H9 (cell line): ENCODE measurements around the gene FYN. TPM values are rescaled to one million over a fixed set of nuclear protein-coding genes. Genes with fewer than 3 reads are reported as not detected.

Experiments
- DNase-seq: peaks from one replicate; pipeline ENCODE4 v3.0.0-alpha.2; 2017
- H2AFZ ChIP-seq: one replicate; pipeline ENCODE4 v1.6.1; 2013; ENCODE audit warnings: mild to moderate bottlenecking, low read length, control low read depth, moderate library complexity
- H2AK5ac ChIP-seq: 2 replicates; pipeline ENCODE4 v1.6.1; 2013; ENCODE audit warnings: low read length, control low read depth, mixed read lengths; ENCODE audit not compliant: insufficient read length
- H2BK120ac ChIP-seq: one replicate; pipeline ENCODE4 v1.6.1; 2013; ENCODE audit warnings: low read depth, mild to moderate bottlenecking, low read length, control low read depth, inconsistent platforms; ENCODE audit not compliant: poor library complexity, severe bottlenecking
- H2BK12ac ChIP-seq: 2 replicates; pipeline ENCODE4 v1.6.1; 2013; ENCODE audit warnings: low read length, control low read depth, mixed read lengths, low read depth; ENCODE audit not compliant: insufficient read length
- H2BK15ac ChIP-seq: 2 replicates; pipeline ENCODE4 v1.6.1; 2013; ENCODE audit warnings: low read depth, low read length, control low read depth
- H2BK20ac ChIP-seq: one replicate; pipeline ENCODE4 v1.6.1; 2013; ENCODE audit warnings: low read depth, mild to moderate bottlenecking, low read length, control low read depth, inconsistent platforms; ENCODE audit not compliant: poor library complexity, severe bottlenecking
- H2BK5ac ChIP-seq: 2 replicates; pipeline ENCODE4 v1.6.1; 2013; ENCODE audit warnings: low read length, control low read depth, mixed read lengths; ENCODE audit not compliant: insufficient read length
- H3K14ac ChIP-seq: 2 replicates; pipeline ENCODE4 v1.6.1; 2013; ENCODE audit warnings: low read length, control low read depth; ENCODE audit not compliant: insufficient read depth
- H3K18ac ChIP-seq: 2 replicates; pipeline ENCODE4 v1.6.1; 2013; ENCODE audit warnings: low read depth, mild to moderate bottlenecking, mixed read lengths, low read length, control low read depth; ENCODE audit not compliant: insufficient read length
- H3K23ac ChIP-seq: 2 replicates; pipeline ENCODE4 v1.6.1; 2013; ENCODE audit warnings: low read length, control low read depth, mixed read lengths, low read depth; ENCODE audit not compliant: insufficient read length
- H3K23me2 ChIP-seq: 2 replicates; pipeline ENCODE4 v1.6.1; 2013; ENCODE audit warnings: low read depth, mild to moderate bottlenecking, mixed read lengths, low read length, control low read depth; ENCODE audit not compliant: insufficient read length, poor library complexity, severe bottlenecking
- H3K27ac ChIP-seq: 2 replicates; pipeline ENCODE4 v1.5.1; 2013; ENCODE audit warnings: low read length, control low read depth, mixed read lengths, low read depth; ENCODE audit not compliant: insufficient read length
- H3K27me3 ChIP-seq: 2 replicates; pipeline ENCODE4 v1.6.1; 2013; ENCODE audit warnings: low read length, control low read depth, inconsistent platforms; ENCODE audit not compliant: insufficient read depth
- H3K4ac ChIP-seq: 2 replicates; pipeline ENCODE4 v1.6.1; 2013; ENCODE audit warnings: low read depth, mild to moderate bottlenecking, control low read depth, inconsistent platforms, low read length, moderate library complexity
- H3K4me1 ChIP-seq: 2 replicates; pipeline ENCODE4 v1.6.1; 2013; ENCODE audit warnings: low read length, control low read depth, inconsistent platforms; ENCODE audit not compliant: insufficient read depth
- H3K4me2 ChIP-seq: 2 replicates; pipeline ENCODE4 v1.6.1; 2013; ENCODE audit warnings: low read length, control low read depth, mixed read lengths; ENCODE audit not compliant: insufficient read length, insufficient read depth
- H3K56ac ChIP-seq: 2 replicates; pipeline ENCODE4 v1.6.1; 2013; ENCODE audit warnings: low read depth, mild to moderate bottlenecking, mixed read lengths, low read length, control low read depth; ENCODE audit not compliant: insufficient read length
- H3K79me1 ChIP-seq: 2 replicates; pipeline ENCODE4 v1.6.1; 2013; ENCODE audit warnings: low read depth, mild to moderate bottlenecking, moderate library complexity, low read length, control low read depth, inconsistent platforms; ENCODE audit not compliant: insufficient read depth, poor library complexity, severe bottlenecking
- H3K79me2 ChIP-seq: 2 replicates; pipeline ENCODE4 v1.6.1; 2013; ENCODE audit warnings: low read length, control low read depth, inconsistent platforms; ENCODE audit not compliant: insufficient read depth
- H3K9ac ChIP-seq: 2 replicates; pipeline ENCODE4 v1.6.1; 2013; ENCODE audit warnings: low read length, control low read depth, mixed read lengths; ENCODE audit not compliant: insufficient read length; ENCODE audit errors: extremely low read depth
- H3K9me3 ChIP-seq: one replicate; pipeline ENCODE4 v1.6.1; 2013; ENCODE audit warnings: low read depth, low read length, inconsistent platforms; ENCODE audit not compliant: control insufficient read depth
- H3T11ph ChIP-seq: one replicate; pipeline ENCODE4 v1.6.1; 2013; ENCODE audit warnings: mild to moderate bottlenecking, low read length, control low read depth, inconsistent platforms
- H4K20me1 ChIP-seq: one replicate; pipeline ENCODE4 v1.6.1; 2013; ENCODE audit not compliant: control insufficient read depth, insufficient read length, insufficient read depth
- H4K5ac ChIP-seq: 2 replicates; pipeline ENCODE4 v1.6.1; 2013; ENCODE audit warnings: low read depth, mild to moderate bottlenecking, mixed read lengths, low read length, control low read depth; ENCODE audit not compliant: insufficient read length
- H4K8ac ChIP-seq: replicated peaks from 2 replicates; pipeline ENCODE4 v1.6.1; 2013; ENCODE audit warnings: low read length, control low read depth, mixed read lengths, low read depth; ENCODE audit not compliant: insufficient read length
- H4K91ac ChIP-seq: 2 replicates; pipeline ENCODE4 v1.6.1; 2013; ENCODE audit warnings: low read depth, mild to moderate bottlenecking, moderate library complexity, mixed read lengths, low read length, control low read depth; ENCODE audit not compliant: insufficient read length
- H3K27ac Mint-ChIP-seq, 3 experiments: 2 replicates in 2 of 3; 3 replicates in 1 of 3; pipeline ENCODE4 v1.8.0; 2020 to 2021; ENCODE audit warnings: mixed read lengths in 3 of 3, mild to moderate bottlenecking in 1 of 3, moderate library complexity in 1 of 3
- H3K27me3 Mint-ChIP-seq: 2 replicates; pipeline ENCODE4 v1.8.0; 2021; ENCODE audit warnings: low read depth, mild to moderate bottlenecking, moderate library complexity, mixed read lengths
- H3K36me3 Mint-ChIP-seq, 3 experiments: 2 replicates in 2 of 3; 3 replicates in 1 of 3; pipeline ENCODE4 v1.8.0; 2020 to 2021; ENCODE audit warnings: low read depth in 3 of 3, mixed read lengths in 3 of 3; ENCODE audit not compliant: insufficient read depth in 1 of 3
- H3K4me1 Mint-ChIP-seq, 2 experiments: 2 replicates each; pipeline ENCODE4 v1.8.0; 2020; ENCODE audit warnings: mixed read lengths in 2 of 2
- H3K4me3 Mint-ChIP-seq, 2 experiments: 2 replicates in 1 of 2; 3 replicates in 1 of 2; pipeline ENCODE4 v1.8.0; 2020 to 2021; ENCODE audit warnings: mild to moderate bottlenecking in 2 of 2, mixed read lengths in 2 of 2, moderate library complexity in 1 of 2
- H3K9me3 Mint-ChIP-seq, 2 experiments: 2 replicates in 1 of 2; 3 replicates in 1 of 2; pipeline ENCODE4 v1.8.0; 2020; ENCODE audit warnings: mild to moderate bottlenecking in 2 of 2, mixed read lengths in 2 of 2, moderate library complexity in 1 of 2
- CTCF ChIP-seq: fragments of 200-600 bp; sonication (generic); conservative IDR thresholded peaks from 3 replicates; pipeline ENCODE4 v1.8.0; 2021; ENCODE audit warnings: antibody characterized with exemption, mild to moderate bottlenecking
- WGBS: extraction: QIAGEN DNeasy Blood & Tissue Kit; methylation state at CpG from one replicate; pipeline ENCODE4 v1.1.7; 2013; ENCODE audit warnings: missing lambda C conversion rate, low lambda C conversion rate, mixed read lengths; ENCODE audit not compliant: insufficient read length; ENCODE audit errors: extremely low coverage; 5-methylcytosine and 5-hydroxymethylcytosine counted together
- total RNA-seq: library from RNA; stranded (reverse); gene quantifications from 2 replicates; pipeline ENCODE4 v1.2.1, GENCODE V29; 2021

Gene FYN
- total RNA-seq, 1 experiment from 2014 or later: 64.8 TPM

GRCh38 chr6:111779031-111779430, 94.2 kb downstream of the FYN start:
- H3K36me3 Mint-ChIP-seq: no peaks in the 10 kb centered on the region; a peak in 2 of 7 replicates
- H3K27me3 Mint-ChIP-seq: no peaks in the 10 kb centered on the region
- Histone ChIP-seq H3K4me1 (no peaks in the 10 kb centered on the region), H2AK5ac (no peak overlapping the region), H2BK12ac (no peak overlapping the region), H3K18ac (no peak overlapping the region), H3K23me2 (no peaks in the 10 kb centered on the region), H2BK120ac (no peak overlapping the region), H4K8ac (no peak overlapping the region), H2BK5ac (no peak overlapping the region), H3K14ac (no peak overlapping the region), H3K9ac (no peak overlapping the region), H3K27ac (no peak overlapping the region), H3K27me3 (no peaks in the 10 kb centered on the region), H2AFZ (no peak overlapping the region), H2BK20ac (no peak overlapping the region), H4K20me1 (no peaks in the 10 kb centered on the region), H3K9me3 (no peaks in the 10 kb centered on the region), H3K79me1 (no peaks in the 10 kb centered on the region), H3T11ph (no peak overlapping the region), H4K91ac (no peak overlapping the region), H3K23ac (no peak overlapping the region), H4K5ac (no peak overlapping the region), H3K79me2 (no peaks in the 10 kb centered on the region), H3K4me2 (no peak overlapping the region), H2BK15ac (no peak overlapping the region), H3K56ac (no peak overlapping the region), H3K4ac (no peak overlapping the region)
- H3K4me3 Mint-ChIP-seq: no peak overlapping the region
- H3K9me3 Mint-ChIP-seq: no peaks in the 10 kb centered on the region
- WGBS: no CpG with 5 or more reads among the region's 3 CpGs
- H3K27ac Mint-ChIP-seq: no peak overlapping the region
- peaks cover 0 to 17% of the 10 kb centered on the region in 2 experiments; a peak in 2 of 4 replicates for H3K4me1 Mint-ChIP-seq
- no peak for TF ChIP-seq CTCF
- DNase-seq: no peak
